K562 (cell line): ENCODE results near the gene RUSC1. TPM values are rescaled to one million over a fixed set of nuclear protein-coding genes. Genes with fewer than 3 reads are reported as not detected.

Experiments used
- GABPB2 ChIP-seq: fragments of 250-450 bp; sonication (Bioruptor Pico); conservative IDR thresholded peaks from 2 replicates; pipeline ENCODE4 v1.5.1; 2021; ENCODE audit warnings: mild to moderate bottlenecking
- MAFF ChIP-seq: IDR thresholded peaks from 2 replicates; pipeline ENCODE4 v1.6.1; 2012; ENCODE audit warnings: low read length, improper control_type of control experiment
- NR4A1 ChIP-seq, 2 experiments: fragments of 250-450 bp in 1 of 2; fragments of 450-650 bp in 1 of 2; sonication (Bioruptor Pico) in 1 of 2; IDR thresholded peaks; 2 replicates each; pipeline versions ENCODE4 v1.4.0 to v1.6.1; 2016 to 2020; ENCODE audit warnings: mild to moderate bottlenecking in 2 of 2, missing compliant biosample characterization in 1 of 2, missing genetic modification characterization in 1 of 2, moderate library complexity in 1 of 2
- POLR2AphosphoS2 ChIP-seq: IDR thresholded peaks from 2 replicates; pipeline ENCODE4 v1.6.1; 2012; ENCODE audit warnings: low read length, improper control_type of control experiment
- RAD21 ChIP-seq, 2 experiments: fragments of 250-450 bp in 1 of 2; fragments of 450-650 bp in 1 of 2; sonication (Bioruptor Pico) in 1 of 2; formaldehyde crosslinking in 1 of 2; IDR thresholded peaks in 1 of 2; conservative IDR thresholded peaks in 1 of 2; 2 replicates each; pipeline versions ENCODE4 v1.4.0 to v1.8.0; 2020 to 2022; ENCODE audit warnings: mild to moderate bottlenecking in 2 of 2, moderate library complexity in 1 of 2
- RBM22 ChIP-seq: fragments of 200-400 bp; formaldehyde crosslinking; IDR thresholded peaks from 2 replicates; pipeline ENCODE4 v1.6.1; 2018; ENCODE audit warnings: low read length, low read depth; ENCODE audit not compliant: poor library complexity, severe bottlenecking
- SLC30A9 ChIP-seq: fragments of 250-450 bp; sonication (Bioruptor Pico); IDR thresholded peaks from 2 replicates; pipeline ENCODE4 v1.8.0; 2022; ENCODE audit warnings: mild to moderate bottlenecking, moderate library complexity
- TFAM ChIP-seq: fragments of 250-450 bp; sonication (Bioruptor Pico); conservative IDR thresholded peaks from 2 replicates; pipeline ENCODE4 v1.5.0; 2021; ENCODE audit warnings: mild to moderate bottlenecking, moderate library complexity
- XRCC3 ChIP-seq: fragments of 450-650 bp; IDR thresholded peaks from 2 replicates; pipeline ENCODE4 v1.6.1; 2017; ENCODE audit warnings: mild to moderate bottlenecking, moderate library complexity
- ZC3H11A ChIP-seq: IDR thresholded peaks from 2 replicates; pipeline ENCODE4 v1.6.1; 2012; ENCODE audit warnings: low read depth, low read length, improper control_type of control experiment
- ZNF644 ChIP-seq: fragments of 200-800 bp; sonication (Bioruptor generic); IDR thresholded peaks from 2 replicates; pipeline ENCODE4 v1.6.1; 2016; ENCODE audit warnings: low read depth, missing genetic modification characterization, missing compliant biosample characterization
- polyA plus RNA-seq, 8 experiments: library from polyadenylated mRNA; depleted of rRNA in 4 of 8; stranded (reverse) in 5 of 8; unstranded in 3 of 8; fragments of >200 nt; fragmentation: Nextera tagmentation in 2 of 8; fragmentation: Illumina TruSeq in 1 of 8; extraction: Ambion mirVana in 2 of 8; extraction: Trizol in 1 of 8; gene quantifications; 2 replicates each; pipeline versions ENCODE4 v1.2.1 to v1.2.3, GENCODE V29; 2011 to 2014; ENCODE audit warnings: inconsistent platforms in 1 of 8, missing spikeins in 1 of 8
- total RNA-seq, 7 experiments: library from RNA; depleted of rRNA in 6 of 7; stranded (reverse); fragments of >200 nt in 6 of 7; fragmentation: Illumina TruSeq in 2 of 7; extraction: Trizol in 2 of 7; gene quantifications; 2 replicates each; pipeline versions ENCODE4 v1.2.1 to v1.2.3, GENCODE V29; 2011 to 2021; ENCODE audit warnings: low replicate concordance in 1 of 7
- TF ChIP-seq, protein P1 (sequence below): fragments of 450-650 bp; formaldehyde crosslinking; IDR thresholded peaks from 2 replicates; pipeline ENCODE4 v1.4.0; 2020; ENCODE audit warnings: mild to moderate bottlenecking, moderate library complexity
- TF ChIP-seq, protein P2 (sequence below): IDR thresholded peaks from 2 replicates; pipeline ENCODE4 v1.6.1; 2016; ENCODE audit warnings: missing genetic modification characterization, missing compliant biosample characterization
- TF ChIP-seq, protein P3 (sequence below): fragments of 250-450 bp; sonication (Bioruptor Pico); IDR thresholded peaks from 2 replicates; pipeline ENCODE4 v1.4.0; 2020; ENCODE audit warnings: mild to moderate bottlenecking, moderate library complexity, borderline replicate concordance
- TF ChIP-seq, protein P4 (sequence below): IDR thresholded peaks from 2 replicates; pipeline ENCODE4 v1.6.1; 2011; ENCODE audit warnings: borderline replicate concordance, low read depth, mild to moderate bottlenecking, moderate library complexity, low read length; ENCODE audit not compliant: insufficient read depth, poor library complexity, severe bottlenecking

The RUSC1 gene
- total and polyA plus RNA-seq, 9 of the 15 experiments (the other 6 are each of a cell fraction or from before 2014, with no cell fraction given), result 5.7 to 68.3 (median 33.6) TPM

DNA sequence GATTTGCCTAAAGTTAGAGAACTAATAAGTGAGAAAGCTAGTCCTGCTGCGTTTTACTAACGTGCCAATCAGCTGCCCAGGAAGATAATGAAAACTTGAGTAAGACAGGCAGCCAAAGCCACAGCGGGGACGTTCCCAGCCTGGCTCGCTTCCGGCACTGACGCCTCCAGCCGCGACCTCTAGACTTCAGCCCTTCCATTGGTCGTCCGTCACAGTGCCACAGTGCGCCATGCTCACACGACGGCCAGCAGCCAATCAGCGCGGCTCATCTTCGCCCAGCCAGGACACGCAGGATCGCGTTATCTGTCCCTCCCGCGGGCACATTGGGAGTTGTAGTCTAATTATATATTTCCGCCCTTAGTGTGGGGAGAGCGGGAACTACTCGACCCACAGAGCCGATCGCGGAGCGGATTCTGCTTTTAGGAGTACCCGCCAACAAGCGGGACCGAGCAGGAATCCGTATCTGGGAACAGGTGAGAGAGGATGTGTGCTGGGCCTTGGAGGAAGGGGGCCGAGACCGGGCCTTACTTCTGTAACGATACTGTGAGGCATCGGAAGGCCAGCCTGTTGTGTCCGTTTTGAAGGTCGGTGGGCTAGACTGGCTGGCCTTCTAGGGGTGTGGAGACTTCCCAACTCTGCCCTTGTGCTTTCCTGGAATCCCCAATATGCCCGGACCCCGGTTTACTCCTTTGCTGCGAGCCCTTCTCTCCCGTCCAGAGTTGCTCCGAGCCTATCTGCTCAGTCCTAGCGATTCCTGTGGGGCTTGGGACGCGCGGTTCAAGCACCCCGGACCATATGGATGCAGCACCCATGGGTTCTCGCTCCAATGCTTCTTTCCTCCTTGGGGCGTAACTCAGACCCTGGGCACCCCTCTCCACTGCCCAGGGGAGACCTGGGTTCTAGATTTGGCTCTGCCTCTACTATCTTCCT lies 11.9 kb upstream of the RUSC1 start, which contains the start of gene FDPS (continued):
- no peak for TF ChIP-seq SLC30A9 (CRISPR knock-in tag)
- TF ChIP-seq ZC3H11A, result no peak
- TF ChIP-seq MAFF, result no peak
- TF ChIP-seq XRCC3, result no peak
- TF ChIP-seq, protein P1, sequence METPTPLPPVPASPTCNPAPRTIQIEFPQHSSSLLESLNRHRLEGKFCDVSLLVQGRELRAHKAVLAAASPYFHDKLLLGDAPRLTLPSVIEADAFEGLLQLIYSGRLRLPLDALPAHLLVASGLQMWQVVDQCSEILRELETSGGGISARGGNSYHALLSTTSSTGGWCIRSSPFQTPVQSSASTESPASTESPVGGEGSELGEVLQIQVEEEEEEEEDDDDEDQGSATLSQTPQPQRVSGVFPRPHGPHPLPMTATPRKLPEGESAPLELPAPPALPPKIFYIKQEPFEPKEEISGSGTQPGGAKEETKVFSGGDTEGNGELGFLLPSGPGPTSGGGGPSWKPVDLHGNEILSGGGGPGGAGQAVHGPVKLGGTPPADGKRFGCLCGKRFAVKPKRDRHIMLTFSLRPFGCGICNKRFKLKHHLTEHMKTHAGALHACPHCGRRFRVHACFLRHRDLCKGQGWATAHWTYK, result no peak; the same call in 1 of the 2 replicates
- TF ChIP-seq, protein P2, sequence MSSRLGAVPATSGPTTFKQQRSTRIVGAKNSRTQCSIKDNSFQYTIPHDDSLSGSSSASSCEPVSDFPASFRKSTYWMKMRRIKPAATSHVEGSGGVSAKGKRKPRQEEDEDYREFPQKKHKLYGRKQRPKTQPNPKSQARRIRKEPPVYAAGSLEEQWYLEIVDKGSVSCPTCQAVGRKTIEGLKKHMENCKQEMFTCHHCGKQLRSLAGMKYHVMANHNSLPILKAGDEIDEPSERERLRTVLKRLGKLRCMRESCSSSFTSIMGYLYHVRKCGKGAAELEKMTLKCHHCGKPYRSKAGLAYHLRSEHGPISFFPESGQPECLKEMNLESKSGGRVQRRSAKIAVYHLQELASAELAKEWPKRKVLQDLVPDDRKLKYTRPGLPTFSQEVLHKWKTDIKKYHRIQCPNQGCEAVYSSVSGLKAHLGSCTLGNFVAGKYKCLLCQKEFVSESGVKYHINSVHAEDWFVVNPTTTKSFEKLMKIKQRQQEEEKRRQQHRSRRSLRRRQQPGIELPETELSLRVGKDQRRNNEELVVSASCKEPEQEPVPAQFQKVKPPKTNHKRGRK, result no peak
- no peak for TF ChIP-seq GABPB2 (CRISPR knock-in tag)
- TF ChIP-seq, protein P3, sequence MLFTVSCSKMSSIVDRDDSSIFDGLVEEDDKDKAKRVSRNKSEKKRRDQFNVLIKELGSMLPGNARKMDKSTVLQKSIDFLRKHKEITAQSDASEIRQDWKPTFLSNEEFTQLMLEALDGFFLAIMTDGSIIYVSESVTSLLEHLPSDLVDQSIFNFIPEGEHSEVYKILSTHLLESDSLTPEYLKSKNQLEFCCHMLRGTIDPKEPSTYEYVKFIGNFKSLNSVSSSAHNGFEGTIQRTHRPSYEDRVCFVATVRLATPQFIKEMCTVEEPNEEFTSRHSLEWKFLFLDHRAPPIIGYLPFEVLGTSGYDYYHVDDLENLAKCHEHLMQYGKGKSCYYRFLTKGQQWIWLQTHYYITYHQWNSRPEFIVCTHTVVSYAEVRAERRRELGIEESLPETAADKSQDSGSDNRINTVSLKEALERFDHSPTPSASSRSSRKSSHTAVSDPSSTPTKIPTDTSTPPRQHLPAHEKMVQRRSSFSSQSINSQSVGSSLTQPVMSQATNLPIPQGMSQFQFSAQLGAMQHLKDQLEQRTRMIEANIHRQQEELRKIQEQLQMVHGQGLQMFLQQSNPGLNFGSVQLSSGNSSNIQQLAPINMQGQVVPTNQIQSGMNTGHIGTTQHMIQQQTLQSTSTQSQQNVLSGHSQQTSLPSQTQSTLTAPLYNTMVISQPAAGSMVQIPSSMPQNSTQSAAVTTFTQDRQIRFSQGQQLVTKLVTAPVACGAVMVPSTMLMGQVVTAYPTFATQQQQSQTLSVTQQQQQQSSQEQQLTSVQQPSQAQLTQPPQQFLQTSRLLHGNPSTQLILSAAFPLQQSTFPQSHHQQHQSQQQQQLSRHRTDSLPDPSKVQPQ, result no peak
- TF ChIP-seq, protein P4, sequence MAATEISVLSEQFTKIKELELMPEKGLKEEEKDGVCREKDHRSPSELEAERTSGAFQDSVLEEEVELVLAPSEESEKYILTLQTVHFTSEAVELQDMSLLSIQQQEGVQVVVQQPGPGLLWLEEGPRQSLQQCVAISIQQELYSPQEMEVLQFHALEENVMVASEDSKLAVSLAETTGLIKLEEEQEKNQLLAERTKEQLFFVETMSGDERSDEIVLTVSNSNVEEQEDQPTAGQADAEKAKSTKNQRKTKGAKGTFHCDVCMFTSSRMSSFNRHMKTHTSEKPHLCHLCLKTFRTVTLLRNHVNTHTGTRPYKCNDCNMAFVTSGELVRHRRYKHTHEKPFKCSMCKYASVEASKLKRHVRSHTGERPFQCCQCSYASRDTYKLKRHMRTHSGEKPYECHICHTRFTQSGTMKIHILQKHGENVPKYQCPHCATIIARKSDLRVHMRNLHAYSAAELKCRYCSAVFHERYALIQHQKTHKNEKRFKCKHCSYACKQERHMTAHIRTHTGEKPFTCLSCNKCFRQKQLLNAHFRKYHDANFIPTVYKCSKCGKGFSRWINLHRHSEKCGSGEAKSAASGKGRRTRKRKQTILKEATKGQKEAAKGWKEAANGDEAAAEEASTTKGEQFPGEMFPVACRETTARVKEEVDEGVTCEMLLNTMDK, result no peak
- no peak for TF ChIP-seq RBM22
- no peak; the same call in 1 of the 2 replicates for TF ChIP-seq POLR2AphosphoS2
- TF ChIP-seq RAD21 (CRISPR knock-in tag; conservative IDR thresholded peaks at IDR 0.05 in 1 of 2, IDR thresholded peaks at IDR 0.05 in 1 of 2), result no peak
- TF ChIP-seq NR4A1 (CRISPR knock-in tag; IDR thresholded peaks at IDR 0.05), result no peak
- TF ChIP-seq NR4A1 (tag; IDR thresholded peaks at IDR 0.05), result no peak
- no peak for TF ChIP-seq TFAM (CRISPR knock-in tag)
- TF ChIP-seq ZNF644, result no peak; the same call in 1 of the 2 replicates
